Measurements from ENCODE around the gene MOSPD3. TPM values are rescaled to one million over a fixed set of nuclear protein-coding genes. Genes with fewer than 3 reads are reported as not detected.

MOSPD3 gene
- total RNA-seq, 1 donor from 2014 or later: 10.5 TPM

GRCh38 chr7:100629117-100629716, 16.9 kb downstream of the MOSPD3 start:
- intact Hi-C loops (cut with micrococcal nuclease): no loop called here
- DNase-seq (no peak), ATAC-seq (ENCODE audit: low read depth) (no peak)
- ChIA-PET POLR2A (interaction anchor here (1.2 to 1.4 kb wide), 2 partner anchors 44 to 46 kb away, joined by 3 to 6 read pairs; no protein-coding TSS in a partner anchor), CTCF (interaction anchor here (0.9 to 1.5 kb wide), 2 partner anchors 17 to 65 kb away, joined by 4 read pairs; partner anchors contain the start of gene MOSPD3)
- no peak overlapping the region for H3K27ac Mint-ChIP-seq
- no peak overlapping the region for H3K4me3 Mint-ChIP-seq
- H3K27me3 Mint-ChIP-seq: no peaks in the 10 kb centered on the region
- H3K9me3 Mint-ChIP-seq: no peaks in the 10 kb centered on the region
- no peak for TF ChIP-seq CTCF (IDR thresholded peaks at IDR 0.05)
- H3K4me1 Mint-ChIP-seq: peaks cover 14% of the 10 kb centered on the region
- H3K36me3 Mint-ChIP-seq (ENCODE audit: low read depth): peaks cover 1% of the 10 kb centered on the region

- Mint-ChIP-seq H3K27me3 (no peaks in the 10 kb centered on the region), H3K9me3 (no peaks in the 10 kb centered on the region), H3K4me1 (peaks cover 14% of the 10 kb centered on the region), H3K36me3 (ENCODE audit: low read depth) (peaks cover 1% of the 10 kb centered on the region), H3K4me3 (no peak overlapping the region), H3K27ac (no peak overlapping the region)
- ATAC-seq (ENCODE audit: low read depth) (no peak), DNase-seq (no peak)
- intact Hi-C loops (cut with micrococcal nuclease): no loop called here
- no peak for TF ChIP-seq CTCF (IDR thresholded peaks at IDR 0.05)
- ChIA-PET POLR2A (interaction anchor here (1.2 kb wide), 1 partner anchor 43 kb away, joined by 6 read pairs; no protein-coding TSS in a partner anchor), CTCF (interaction anchor here (1.1 kb wide), 1 partner anchor 70 kb away, joined by 3 read pairs; no protein-coding TSS in a partner anchor)
Observed at GRCh38 chr7:100630066-100630465, 17.7 kb downstream of the MOSPD3 start.

- DNase-seq (peak; percentile 63), ATAC-seq (ENCODE audit: low read depth) (peak; percentile 71)
- Mint-ChIP-seq H3K27ac (peak overlapping the region; percentile 78), H3K9me3 (no peaks in the 10 kb centered on the region), H3K4me1 (peaks cover 4% of the 10 kb centered on the region), H3K27me3 (no peaks in the 10 kb centered on the region), H3K4me3 (peak overlapping the region; percentile 89), H3K36me3 (ENCODE audit: low read depth) (peaks cover 1% of the 10 kb centered on the region)
- POLR2A ChIA-PET: interaction anchor here (0.6 to 3.9 kb wide), 9 partner anchors 9 to 583 kb away, joined by 3 to 47 read pairs (median 8); partner anchors contain the start of genes FBXO24, LRCH4, MOSPD3 and POP7
- TF ChIP-seq CTCF (IDR thresholded peaks at IDR 0.05): no peak
- CTCF ChIA-PET: interaction anchor here (0.9 to 3.2 kb wide), 7 partner anchors 19 to 71 kb away, joined by 3 to 22 read pairs (median 3); partner anchors contain the start of genes MOSPD3 and POP7
- intact Hi-C loops (cut with micrococcal nuclease): loop anchor here (1.0 kb wide), 4 partner anchors 40 to 72 kb away; partner anchors contain the start of genes FBXO24, GNB2 and LRCH4
Observed at GRCh38 chr7:100632951-100633717, 20.8 kb downstream of the MOSPD3 start.

- Mint-ChIP-seq H3K36me3 (ENCODE audit: low read depth) (no peaks in the 10 kb centered on the region), H3K4me3 (no peak overlapping the region), H3K4me1 (peaks cover 9% of the 10 kb centered on the region), H3K9me3 (no peaks in the 10 kb centered on the region), H3K27me3 (peaks cover 6% of the 10 kb centered on the region), H3K27ac (no peak overlapping the region)
- CTCF ChIA-PET: no interaction called here
- POLR2A ChIA-PET: interaction anchor here (0.7 kb wide), 1 partner anchor 23 kb away, joined by 3 read pairs; no protein-coding TSS in a partner anchor
- intact Hi-C loops (cut with micrococcal nuclease): no loop called here
- no peak for DNase-seq
- ATAC-seq (ENCODE audit: low read depth): no peak
- TF ChIP-seq CTCF (IDR thresholded peaks at IDR 0.05): no peak
Observed at GRCh38 chr7:100639995-100640516, 27.7 kb downstream of the MOSPD3 start.

Data from activated B cell treated with CpG ODN at 0.5 μM for 24 hours (primary cell).